HS-27A (cell line): ENCODE measurements around the gene GRID1.

Source experiments
- DNase-seq: peaks from one replicate; pipeline ENCODE4 v3.0.0-alpha.2; 2012; ENCODE audit warnings: low read depth, missing footprints

GRID1 gene

GRCh38 chr10:86312701-86313270 is 53.8 kb downstream of the GRID1 start:
- no peak for DNase-seq

GRCh38 chr10:86311906-86312305 is 54.7 kb downstream of the GRID1 start:
- no peak for DNase-seq

DNA sequence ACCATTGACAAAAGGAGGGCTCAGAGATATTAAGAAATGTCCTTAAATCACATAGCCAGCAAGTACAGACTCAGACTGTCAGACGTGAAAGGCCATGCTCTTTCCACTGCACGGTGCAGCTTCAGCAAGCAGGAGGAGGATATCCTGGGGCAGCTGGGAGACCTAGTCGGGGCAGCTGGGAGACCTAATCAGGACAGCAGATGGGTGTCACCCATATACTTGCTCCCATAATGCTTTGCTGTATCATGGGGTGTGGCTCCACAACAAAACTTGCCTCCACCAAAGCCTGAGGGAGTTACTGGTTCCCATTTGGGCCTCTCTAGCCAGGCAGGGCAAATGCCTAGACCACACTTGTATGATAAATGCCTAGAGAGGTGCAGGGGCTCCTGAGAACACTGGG is 55.4 kb downstream of the GRID1 start:
- DNase-seq: no peak

DNA sequence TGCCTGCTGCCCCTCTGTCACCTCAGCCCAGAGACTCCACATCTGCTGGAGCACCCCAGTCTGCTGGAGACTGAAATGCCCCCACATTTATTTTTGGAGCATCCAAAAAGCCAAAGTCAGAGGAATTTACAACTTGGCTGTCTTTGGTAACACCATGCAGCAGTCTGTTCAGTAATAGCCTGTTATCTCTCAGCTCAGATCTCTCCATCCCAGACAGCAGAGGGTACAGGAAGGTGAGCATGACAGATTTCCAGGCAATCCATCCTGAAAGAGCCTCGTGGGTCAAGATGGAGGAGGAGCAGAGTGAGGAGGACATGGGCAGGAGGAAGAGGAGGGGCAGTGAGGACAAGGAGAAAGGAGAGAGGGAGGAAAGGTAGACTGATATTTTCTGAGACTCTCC is 55.9 kb downstream of the GRID1 start:
- DNase-seq: no peak

- no peak for DNase-seq
Observed at GRCh38 chr10:86310291-86310690, 56.3 kb downstream of the GRID1 start.

DNA sequence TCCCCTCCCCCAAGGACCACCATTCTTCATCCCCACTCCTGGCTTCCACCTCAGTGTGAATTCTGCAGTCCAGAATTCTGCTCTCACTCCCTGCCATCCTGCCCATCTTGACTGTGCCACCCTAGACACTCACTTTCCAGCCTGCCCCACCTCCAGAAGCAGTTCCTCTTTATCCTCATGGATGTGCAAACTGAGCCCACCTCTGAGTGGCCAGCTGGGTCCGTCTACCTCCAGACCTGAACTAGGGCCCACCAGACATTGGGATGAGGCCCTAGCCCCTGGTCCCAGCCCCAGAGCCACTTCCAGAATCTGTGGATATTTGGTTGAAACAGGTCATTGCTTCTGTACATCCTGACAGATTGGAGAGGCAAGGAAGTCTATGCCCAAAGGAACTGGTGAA is 58.5 kb downstream of the GRID1 start:
- no peak for DNase-seq

DNA sequence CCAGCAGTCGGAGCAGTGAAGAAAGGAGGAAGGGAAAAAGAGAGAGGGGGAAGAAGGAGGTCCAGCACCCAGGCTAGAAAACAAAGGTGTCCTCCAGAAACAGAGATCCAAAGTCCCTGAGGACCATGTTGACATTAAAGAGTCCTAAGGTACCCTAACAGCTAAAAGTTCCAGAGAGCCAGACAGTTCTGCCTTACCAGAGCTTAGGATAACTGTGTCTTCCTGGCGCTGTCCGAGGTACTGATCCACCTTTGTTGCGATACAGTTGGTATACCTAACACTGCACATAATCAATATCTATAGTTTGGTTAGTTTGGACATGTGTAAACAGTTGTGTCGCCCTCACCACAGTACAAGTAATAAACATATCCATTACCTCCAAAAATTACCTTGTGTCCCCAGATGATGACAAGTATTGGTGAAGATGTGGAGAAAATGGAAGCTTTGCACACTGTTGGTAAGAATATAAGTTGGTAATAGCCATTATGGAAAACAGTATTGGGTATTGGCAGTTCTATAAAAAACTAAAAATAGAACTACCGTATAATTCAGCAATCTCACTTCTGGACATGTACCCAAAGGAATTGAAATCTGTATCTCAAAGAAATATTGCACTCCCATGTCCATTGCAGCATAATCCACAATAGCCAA is 59.8 kb downstream of the GRID1 start:
- DNase-seq: no peak

DNA sequence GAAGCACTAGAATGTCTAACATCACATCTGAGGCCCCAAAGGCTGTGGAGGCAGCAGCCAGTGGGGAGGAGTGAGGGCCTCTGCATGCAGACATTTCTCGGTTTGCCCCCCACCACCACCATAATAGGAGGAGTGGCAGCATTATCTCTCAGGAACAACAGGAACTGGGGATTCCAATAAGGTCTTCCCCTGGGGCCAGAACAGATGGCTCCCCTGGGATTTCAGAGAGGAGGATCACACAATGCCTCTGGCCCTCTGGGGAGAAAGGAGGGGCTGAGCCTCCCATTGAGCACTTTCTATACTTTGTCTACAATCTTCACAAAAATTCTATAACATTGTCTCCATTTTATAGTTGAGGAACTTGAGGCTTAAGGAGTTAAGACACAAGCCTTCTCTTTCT is 61.1 kb downstream of the GRID1 start:
- DNase-seq: no peak

- DNase-seq: no peak
Observed at GRCh38 chr10:86304436-86304835, 62.2 kb downstream of the GRID1 start.

DNA sequence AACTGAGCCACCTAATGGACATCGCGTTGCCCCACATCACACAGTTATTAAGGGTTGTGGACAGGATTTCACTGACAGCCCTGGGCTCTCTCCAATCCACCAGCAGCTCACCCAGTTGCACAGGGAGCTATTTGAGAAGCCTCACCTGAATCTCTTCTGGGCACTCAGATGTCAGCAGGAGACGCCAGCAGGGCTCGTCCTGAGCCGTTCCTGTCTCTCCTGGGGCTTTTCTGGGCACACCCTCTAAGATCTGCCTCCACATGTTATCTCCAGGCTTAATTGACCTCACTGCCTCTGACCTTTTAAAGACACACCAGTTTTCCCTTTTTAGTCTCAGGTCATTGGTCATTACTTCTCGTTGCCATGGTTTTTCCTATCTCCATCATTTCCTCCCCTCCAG is 63.0 kb downstream of the GRID1 start:
- no peak for DNase-seq

DNA sequence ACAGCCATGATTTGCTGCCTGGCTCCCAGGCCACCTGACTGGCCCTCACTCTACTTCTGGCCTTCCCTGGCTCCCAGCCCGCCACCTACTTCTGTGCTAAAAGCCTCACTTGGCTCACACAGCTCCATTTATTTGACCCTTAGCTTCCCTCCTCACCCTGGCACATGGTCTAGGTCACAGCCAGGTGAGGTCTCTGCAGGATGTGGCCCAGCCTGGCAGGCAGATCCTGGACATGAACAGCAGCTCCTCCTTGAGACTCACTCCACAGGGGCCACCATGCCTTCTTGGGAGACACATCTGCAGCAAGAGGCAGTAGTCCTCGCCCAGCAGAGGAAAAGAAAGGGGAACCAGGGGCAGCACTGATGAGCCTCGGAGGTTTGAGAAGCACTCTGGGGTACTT is 64.6 kb downstream of the GRID1 start:
- DNase-seq: no peak

DNA sequence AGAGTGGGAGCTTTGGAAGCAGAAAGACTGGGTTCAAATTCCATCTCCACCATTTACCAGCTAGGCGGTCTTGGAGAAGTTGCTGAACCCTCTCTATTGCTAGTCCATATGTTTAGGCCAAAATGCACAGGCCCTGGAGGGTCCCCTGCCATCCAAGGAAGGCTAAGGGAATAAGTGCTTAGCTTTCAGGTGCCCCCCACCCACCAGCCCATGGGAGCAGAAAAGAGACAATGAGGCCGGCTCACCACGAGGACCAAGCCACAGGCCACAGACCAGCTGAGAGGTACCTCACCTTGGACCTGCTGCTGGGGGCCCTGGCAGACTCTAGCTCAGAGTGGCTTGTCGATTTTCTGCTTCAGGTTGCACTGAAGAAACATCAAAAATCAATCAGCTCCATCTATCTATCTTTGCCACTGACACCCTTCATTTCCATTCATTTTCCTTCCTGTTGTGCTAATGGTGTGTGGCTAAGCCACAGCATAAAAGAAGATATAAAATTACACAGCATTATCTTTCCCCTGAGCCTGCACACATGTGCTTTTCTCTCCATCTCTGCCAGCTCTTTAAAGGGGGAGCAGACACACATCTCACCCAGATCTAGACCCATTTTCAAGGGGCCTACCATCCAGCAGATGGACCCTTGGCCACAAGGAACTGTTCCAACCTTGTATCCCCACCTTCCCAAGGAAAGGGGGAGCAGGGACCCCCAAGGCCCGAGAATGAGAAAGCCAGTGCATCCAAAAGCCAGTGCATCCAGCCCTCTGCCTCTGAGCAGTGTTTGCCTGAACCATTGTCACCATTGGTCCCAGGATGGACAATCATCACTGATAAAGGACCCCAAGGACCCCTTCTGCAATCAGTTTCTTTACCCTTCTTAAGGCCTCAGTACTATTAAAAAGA is 65.4 kb downstream of the GRID1 start:
- DNase-seq: no peak

DNA sequence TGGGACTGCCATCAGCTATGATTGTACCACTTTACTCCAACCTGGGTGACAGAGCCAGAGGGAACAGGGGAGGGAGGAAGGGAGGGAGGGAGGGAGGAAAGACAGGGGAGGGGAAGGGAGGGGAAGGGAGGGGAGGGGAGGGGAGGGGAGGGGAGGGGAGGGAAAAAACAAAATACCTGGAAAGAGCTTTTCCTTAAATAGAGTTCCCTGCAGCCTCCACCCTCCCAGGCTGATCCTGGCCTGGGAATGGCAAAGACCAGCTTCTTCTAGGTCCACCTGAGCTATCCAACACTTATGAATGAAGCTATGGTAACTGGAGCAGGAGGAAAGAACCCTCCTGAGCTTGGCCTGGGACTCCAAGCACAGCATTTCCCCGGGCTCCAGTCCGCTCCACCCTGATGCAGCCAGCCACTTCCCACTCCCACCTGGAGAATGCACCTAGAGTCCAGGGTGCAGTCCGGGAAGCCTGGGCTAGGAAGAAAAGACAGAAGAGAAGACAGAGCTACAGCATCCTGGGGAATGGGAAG is 66.1 kb downstream of the GRID1 start:
- no peak for DNase-seq

GRCh38 chr10:86299562-86299961 is 67.0 kb downstream of the GRID1 start:
- DNase-seq: no peak

- DNase-seq: no peak
Observed at GRCh38 chr10:86298501-86299001, 68.0 kb downstream of the GRID1 start.

GRCh38 chr10:86295791-86296190 is 70.8 kb downstream of the GRID1 start:
- no peak for DNase-seq

DNA sequence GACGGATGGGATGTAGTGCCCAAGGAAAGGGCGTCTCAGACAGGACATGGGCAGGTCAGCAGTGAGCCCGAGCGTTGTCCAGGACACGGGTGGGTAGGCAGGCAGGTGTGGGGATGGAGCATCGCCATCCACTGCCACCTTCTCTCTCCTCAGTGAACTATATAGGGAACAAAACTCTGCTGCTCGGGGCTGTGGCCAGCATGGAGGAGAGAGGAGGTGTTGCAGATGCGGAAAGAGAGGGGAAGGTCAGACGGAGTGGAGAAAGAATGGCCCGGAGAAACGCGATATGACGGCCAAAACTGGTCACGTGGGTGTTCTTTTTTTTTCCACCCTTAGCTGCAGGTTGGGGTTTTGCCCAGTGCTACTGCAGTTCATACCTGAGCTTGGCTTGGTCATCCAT is 71.2 kb downstream of the GRID1 start:
- DNase-seq: no peak

DNA sequence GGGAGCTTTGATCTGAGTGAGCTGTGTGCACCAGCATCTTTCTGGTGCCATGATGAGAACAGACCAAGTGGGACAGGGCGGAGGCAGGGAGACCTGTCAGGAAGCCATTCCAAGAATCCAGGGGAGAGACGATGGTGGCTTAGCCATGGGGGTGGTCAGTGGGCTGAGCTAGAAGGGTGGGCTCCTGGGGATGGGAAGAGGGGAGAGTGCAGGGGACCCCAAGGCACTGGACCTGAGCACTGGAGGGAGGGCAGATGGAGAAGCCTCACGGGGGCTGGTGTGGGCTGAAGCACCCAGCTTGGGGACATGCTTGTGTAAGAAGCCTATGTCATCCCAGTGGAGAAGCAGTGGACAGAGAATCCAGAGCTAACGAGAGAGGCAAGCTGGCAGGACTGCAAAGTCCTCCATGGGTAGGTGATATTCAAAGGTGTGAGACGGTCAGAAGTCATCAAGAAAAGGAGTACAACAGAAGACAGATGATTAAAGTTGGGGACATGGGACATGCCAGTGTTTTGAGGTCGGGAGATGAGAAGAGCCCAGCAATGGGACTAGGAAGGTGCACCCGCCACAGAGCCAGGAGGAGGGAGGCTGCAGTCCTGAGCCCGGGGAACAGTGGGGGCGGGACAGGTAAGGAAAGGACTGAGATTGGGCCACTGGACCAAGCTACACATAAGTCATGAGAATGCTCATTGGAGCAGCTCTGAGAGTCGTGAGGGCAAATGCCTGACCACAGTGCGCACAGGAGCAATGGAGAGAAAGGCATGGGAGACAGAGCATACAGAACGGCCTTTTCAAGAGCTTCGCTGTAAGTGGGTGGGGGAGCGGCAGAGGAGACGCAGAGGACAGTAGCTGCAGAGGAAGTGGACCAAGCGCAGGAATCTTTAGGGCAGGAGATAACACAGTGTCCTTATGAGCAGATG is 72.0 kb downstream of the GRID1 start:
- no peak for DNase-seq

- no peak for DNase-seq
Observed at GRCh38 chr10:86293396-86293791, 73.2 kb downstream of the GRID1 start.

DNA sequence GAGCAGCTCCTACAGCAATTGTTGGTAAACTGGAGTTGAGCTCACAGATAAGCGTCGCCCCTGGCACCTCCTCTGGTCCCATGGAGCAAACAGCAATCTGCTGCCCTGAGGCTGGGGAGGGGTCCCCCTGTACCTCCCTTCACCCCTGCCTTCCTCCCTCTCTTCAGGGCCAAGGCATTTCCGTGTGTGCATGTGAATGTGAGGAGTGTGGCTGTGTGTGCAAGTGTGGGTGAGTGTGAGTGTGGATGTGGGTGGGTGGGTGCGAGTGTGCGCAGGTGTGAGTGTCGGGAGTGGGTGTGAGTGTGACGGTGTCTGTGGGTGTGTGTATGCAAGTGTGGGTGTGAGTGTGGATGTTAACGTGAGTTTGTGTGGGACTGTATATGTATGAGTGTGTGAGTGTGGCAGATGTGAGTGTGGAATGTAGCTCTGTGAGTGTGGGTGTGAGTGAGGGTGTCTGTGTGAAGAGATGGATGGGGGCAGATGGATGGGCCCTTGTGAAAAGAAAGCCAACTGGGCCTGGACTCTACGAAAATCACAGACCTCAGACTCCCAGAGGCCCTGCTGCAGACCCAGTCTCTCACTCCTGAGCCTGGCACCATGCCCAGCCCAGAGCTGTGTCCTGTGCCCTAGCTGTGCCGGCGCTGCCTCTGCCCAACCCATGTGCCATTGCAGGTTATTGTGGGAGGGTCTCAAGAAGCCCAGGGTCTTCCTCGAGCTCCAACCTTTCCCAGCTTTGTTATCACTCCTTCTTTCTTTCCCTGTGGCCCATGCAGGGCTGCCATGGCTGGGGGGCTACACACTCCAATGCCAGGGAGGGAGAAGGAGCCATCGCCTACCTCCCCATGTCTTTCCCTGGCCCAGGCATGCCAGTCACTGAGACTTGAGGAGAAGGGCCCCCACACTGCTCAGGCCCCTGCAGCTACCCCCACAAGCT is 73.9 kb downstream of the GRID1 start:
- no peak for DNase-seq
